Measurements from ENCODE around the gene PGAP3. TPM values are rescaled to one million over a fixed set of nuclear protein-coding genes. Genes with fewer than 3 reads are reported as not detected.

The PGAP3 gene
- total RNA-seq, 1 donor from 2014 or later, result 12.2 TPM

GRCh38 chr17:39632153-39632941, 55.5 kb downstream of the PGAP3 start:
- no peak overlapping the region for H3K27ac ChIP-seq (ENCODE audit: low read depth, low read length)
- no peak overlapping the region for H3K9ac ChIP-seq (ENCODE audit: low read length)
- H3K79me2 ChIP-seq (ENCODE audit: insufficient read depth, low read length), result peaks cover 3% of the 10 kb centered on the region
- no peaks in the 10 kb centered on the region for H3K36me3 ChIP-seq (ENCODE audit: insufficient read depth, low read length)
- Mint-ChIP-seq H3K4me1 (ENCODE audit: low read depth, unreplicated experiment) (peaks cover 2% of the 10 kb centered on the region), H3K4me3 (ENCODE audit: unreplicated experiment) (no peak overlapping the region), H3K27ac (ENCODE audit: unreplicated experiment) (no peak overlapping the region), H3K36me3 (ENCODE audit: low read depth, unreplicated experiment) (no peaks in the 10 kb centered on the region), H3K9me3 (ENCODE audit: unreplicated experiment) (no peaks in the 10 kb centered on the region), H3K27me3 (ENCODE audit: low read depth, unreplicated experiment) (peaks cover 37% of the 10 kb centered on the region)
- peaks cover 3% of the 10 kb centered on the region for H3K4me1 ChIP-seq (ENCODE audit: insufficient read depth, low read length)
- peaks cover 37% of the 10 kb centered on the region for H3K27me3 ChIP-seq (ENCODE audit: insufficient read depth, low read length)
- H4K20me1 ChIP-seq (ENCODE audit: insufficient read depth, low read length), result no peaks in the 10 kb centered on the region
- no peak for TF ChIP-seq CTCF (IDR thresholded peaks at IDR 0.05; ENCODE audit: insufficient read depth, low read depth, low read length)
- TF ChIP-seq EZH2 (IDR thresholded peaks at IDR 0.05; ENCODE audit: insufficient read depth, low read length), result no peak
- H3K4me2 ChIP-seq (ENCODE audit: low read length), result no peak overlapping the region
- no peak for FAIRE-seq
- no peak overlapping the region for H3K4me3 ChIP-seq (ENCODE audit: insufficient read depth, low read depth, low read length)
- no peak for DNase-seq (ENCODE audit: low read depth)
- H3K9me3 ChIP-seq (ENCODE audit: insufficient read depth, low read depth, low read length), result no peaks in the 10 kb centered on the region
- H2AFZ ChIP-seq (ENCODE audit: low read depth, low read length), result no peak overlapping the region

GRCh38 chr17:39631403-39631802, 56.5 kb downstream of the PGAP3 start:
- Histone ChIP-seq H3K79me2 (ENCODE audit: insufficient read depth, low read length) (no peaks in the 10 kb centered on the region), H3K27me3 (ENCODE audit: insufficient read depth, low read length) (peaks cover 43% of the 10 kb centered on the region), H4K20me1 (ENCODE audit: insufficient read depth, low read length) (no peaks in the 10 kb centered on the region), H3K27ac (ENCODE audit: low read depth, low read length) (no peak overlapping the region), H3K9ac (ENCODE audit: low read length) (no peak overlapping the region), H3K4me1 (ENCODE audit: insufficient read depth, low read length) (peaks cover 5% of the 10 kb centered on the region), H3K4me2 (ENCODE audit: low read length) (no peak overlapping the region), H3K4me3 (ENCODE audit: insufficient read depth, low read depth, low read length) (no peak overlapping the region), H2AFZ (ENCODE audit: low read depth, low read length) (no peak overlapping the region), H3K36me3 (ENCODE audit: insufficient read depth, low read length) (no peaks in the 10 kb centered on the region), H3K9me3 (ENCODE audit: insufficient read depth, low read depth, low read length) (no peaks in the 10 kb centered on the region)
- Mint-ChIP-seq H3K27ac (ENCODE audit: unreplicated experiment) (no peak overlapping the region), H3K36me3 (ENCODE audit: low read depth, unreplicated experiment) (no peaks in the 10 kb centered on the region), H3K27me3 (ENCODE audit: low read depth, unreplicated experiment) (peaks cover 41% of the 10 kb centered on the region), H3K4me3 (ENCODE audit: unreplicated experiment) (no peak overlapping the region), H3K4me1 (ENCODE audit: low read depth, unreplicated experiment) (peaks cover 2% of the 10 kb centered on the region), H3K9me3 (ENCODE audit: unreplicated experiment) (no peaks in the 10 kb centered on the region)
- TF ChIP-seq CTCF (IDR thresholded peaks at IDR 0.05; ENCODE audit: insufficient read depth, low read depth, low read length) (no peak), EZH2 (IDR thresholded peaks at IDR 0.05; ENCODE audit: insufficient read depth, low read length) (no peak)
- FAIRE-seq (no peak), DNase-seq (ENCODE audit: low read depth) (no peak)

GRCh38 chr17:39629898-39630297, 58.0 kb downstream of the PGAP3 start:
- no peak for TF ChIP-seq EZH2 (IDR thresholded peaks at IDR 0.05; ENCODE audit: insufficient read depth, low read length)
- Mint-ChIP-seq H3K4me3 (ENCODE audit: unreplicated experiment) (no peak overlapping the region), H3K4me1 (ENCODE audit: low read depth, unreplicated experiment) (peaks cover 2% of the 10 kb centered on the region), H3K27me3 (ENCODE audit: low read depth, unreplicated experiment) (peaks cover 56% of the 10 kb centered on the region), H3K36me3 (ENCODE audit: low read depth, unreplicated experiment) (no peaks in the 10 kb centered on the region), H3K9me3 (ENCODE audit: unreplicated experiment) (no peaks in the 10 kb centered on the region), H3K27ac (ENCODE audit: unreplicated experiment) (no peak overlapping the region)
- DNase-seq (ENCODE audit: low read depth) (no peak), FAIRE-seq (no peak)
- Histone ChIP-seq H3K27me3 (ENCODE audit: insufficient read depth, low read length) (peaks cover 57% of the 10 kb centered on the region), H3K9ac (ENCODE audit: low read length) (no peak overlapping the region), H3K27ac (ENCODE audit: low read depth, low read length) (no peak overlapping the region), H3K4me3 (ENCODE audit: insufficient read depth, low read depth, low read length) (no peak overlapping the region), H2AFZ (ENCODE audit: low read depth, low read length) (no peak overlapping the region), H3K9me3 (ENCODE audit: insufficient read depth, low read depth, low read length) (no peaks in the 10 kb centered on the region), H3K36me3 (ENCODE audit: insufficient read depth, low read length) (no peaks in the 10 kb centered on the region), H4K20me1 (ENCODE audit: insufficient read depth, low read length) (no peaks in the 10 kb centered on the region), H3K4me1 (ENCODE audit: insufficient read depth, low read length) (peaks cover 5% of the 10 kb centered on the region), H3K4me2 (ENCODE audit: low read length) (no peak overlapping the region), H3K79me2 (ENCODE audit: insufficient read depth, low read length) (no peaks in the 10 kb centered on the region)
